SH-SY5Y (cell line): Measurements from ENCODE around the gene ZPBP2.

Experiments
- GATA2 ChIP-seq: IDR thresholded peaks from 2 replicates; pipeline ENCODE4 v1.6.1; 2011; ENCODE audit warnings: mild to moderate bottlenecking, low read depth, low read length
- GATA3 ChIP-seq: IDR thresholded peaks from 2 replicates; pipeline ENCODE4 v1.6.1; 2011; ENCODE audit warnings: low read depth, mild to moderate bottlenecking, low read length, moderate library complexity

Gene ZPBP2

GRCh38 chr17:39922006-39922405 is 54.0 kb downstream of the ZPBP2 start:
- TF ChIP-seq GATA2 (no peak), GATA3 (no peak)

GRCh38 chr17:39923230-39923629 is 55.2 kb downstream of the ZPBP2 start:
- TF ChIP-seq GATA2 (no peak), GATA3 (no peak)

GRCh38 chr17:39923836-39924690 is 56.1 kb downstream of the ZPBP2 start:
- TF ChIP-seq GATA2 (no peak), GATA3 (no peak)

GRCh38 chr17:39924691-39925055 is 56.7 kb downstream of the ZPBP2 start:
- no peak for TF ChIP-seq GATA3
- no peak for TF ChIP-seq GATA2

- no peak for TF ChIP-seq GATA2
- TF ChIP-seq GATA3 = no peak
Observed at GRCh38 chr17:39925282-39926134, 57.5 kb downstream of the ZPBP2 start.

GRCh38 chr17:39926135-39926587 is 58.2 kb downstream of the ZPBP2 start:
- TF ChIP-seq GATA2 (no peak), GATA3 (no peak)

GRCh38 chr17:39926588-39927100 is 58.6 kb downstream of the ZPBP2 start:
- no peak for TF ChIP-seq GATA3
- TF ChIP-seq GATA2 = no peak
